KOPT-K1 (cell line): ENCODE results near the gene EIF2A.

Experiments used
- H3K27ac ChIP-seq: fragments of 200-600 bp; sonication (generic); 2 replicates; pipeline ENCODE4 v1.5.1; 2016; ENCODE audit warnings: antibody characterized with exemption, mild to moderate bottlenecking, low read depth, low read length; ENCODE audit not compliant: poor library complexity, severe bottlenecking
- H3K36me3 ChIP-seq: fragments of 200-600 bp; sonication (generic); 2 replicates; pipeline ENCODE4 v1.5.1; 2017; ENCODE audit warnings: antibody characterized with exemption, mild to moderate bottlenecking, low read length, moderate library complexity; ENCODE audit not compliant: insufficient read depth
- H3K9me3 ChIP-seq: fragments of 200-600 bp; sonication (generic); 2 replicates; pipeline ENCODE4 v1.5.1; 2017; ENCODE audit warnings: antibody characterized with exemption, low read length, mild to moderate bottlenecking; ENCODE audit not compliant: insufficient read depth, poor library complexity, severe bottlenecking

EIF2A gene

GRCh38 chr3:150528354-150528797 is 18.2 kb upstream of the EIF2A start:
- Histone ChIP-seq H3K9me3 (no peaks in the 10 kb centered on the region), H3K27ac (no peak overlapping the region), H3K36me3 (no peaks in the 10 kb centered on the region)

DNA sequence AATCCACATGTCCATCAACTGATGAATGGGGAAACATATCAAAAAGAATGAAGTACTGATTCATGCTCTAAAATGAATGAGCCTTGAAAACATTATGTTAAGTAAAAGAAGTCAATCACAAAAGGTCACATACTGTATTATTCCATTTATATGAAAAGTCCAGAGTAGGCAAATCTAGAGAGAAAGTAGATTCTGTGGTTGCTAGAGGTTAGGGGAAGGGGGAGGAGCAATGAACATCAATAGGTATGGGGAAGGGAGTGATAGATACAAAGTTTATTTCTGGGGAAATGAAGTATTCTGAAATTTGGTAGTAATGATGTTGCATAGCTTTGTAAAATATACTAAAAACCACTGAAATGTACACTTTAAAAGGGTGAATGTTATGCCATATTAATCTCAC is 14.8 kb upstream of the EIF2A start:
- Histone ChIP-seq H3K9me3 (no peaks in the 10 kb centered on the region), H3K27ac (no peak overlapping the region), H3K36me3 (no peaks in the 10 kb centered on the region)

DNA sequence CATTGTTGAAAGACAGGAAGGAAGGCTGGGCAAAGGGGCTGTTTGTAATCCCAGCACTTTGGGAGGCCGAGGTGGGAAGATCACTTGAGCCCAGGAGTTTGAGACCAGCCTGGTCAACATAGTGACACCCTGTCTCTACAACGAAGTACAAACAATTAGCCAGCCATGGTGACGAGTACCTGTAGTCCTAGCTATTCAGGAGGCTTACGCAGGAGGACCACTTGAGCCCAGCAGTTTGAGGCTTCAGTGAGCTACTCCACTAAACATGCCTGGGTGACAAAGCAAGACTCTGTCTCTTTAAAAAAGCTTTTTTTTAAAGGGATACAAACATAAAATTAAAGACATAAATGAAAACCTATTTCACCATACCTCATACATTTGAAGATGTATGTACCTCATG is 11.4 kb upstream of the EIF2A start:
- Histone ChIP-seq H3K9me3 (no peaks in the 10 kb centered on the region), H3K36me3 (no peaks in the 10 kb centered on the region), H3K27ac (no peak overlapping the region)

- no peak overlapping the region for H3K27ac ChIP-seq
- peaks cover 28% of the 10 kb centered on the region for H3K36me3 ChIP-seq
- no peaks in the 10 kb centered on the region for H3K9me3 ChIP-seq
Observed at GRCh38 chr3:150538324-150539208, 8.0 kb upstream of the EIF2A start.

- Histone ChIP-seq H3K9me3 (no peaks in the 10 kb centered on the region), H3K36me3 (peaks cover 41% of the 10 kb centered on the region), H3K27ac (no peak overlapping the region)
Observed at GRCh38 chr3:150540297-150540696, 6.3 kb upstream of the EIF2A start.

DNA sequence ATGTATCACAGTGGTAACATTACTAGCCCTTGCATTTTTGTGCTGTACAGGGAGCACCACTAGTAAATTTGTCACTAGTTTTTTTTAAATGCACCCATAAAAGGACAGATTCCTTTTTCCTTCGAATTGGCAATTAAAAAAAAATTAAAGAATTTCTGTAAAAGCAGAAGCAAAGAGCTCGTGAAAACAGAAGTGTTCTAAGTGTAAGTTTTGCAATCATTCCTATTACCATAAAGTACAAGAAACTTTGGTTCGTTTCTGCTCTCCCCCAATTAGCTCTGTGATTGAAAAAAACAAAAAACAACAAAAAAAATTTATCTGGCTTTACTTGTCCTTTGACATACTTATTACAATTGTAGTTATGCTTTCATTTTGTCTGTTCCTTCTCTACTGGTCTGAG is 5.6 kb upstream of the EIF2A start:
- H3K27ac ChIP-seq: no peak overlapping the region
- peaks cover 41% of the 10 kb centered on the region for H3K36me3 ChIP-seq
- H3K9me3 ChIP-seq: no peaks in the 10 kb centered on the region

- no peak overlapping the region for H3K27ac ChIP-seq
- no peaks in the 10 kb centered on the region for H3K9me3 ChIP-seq
- peaks cover 41% of the 10 kb centered on the region for H3K36me3 ChIP-seq
Observed at GRCh38 chr3:150543128-150543527, 3.5 kb upstream of the EIF2A start.

- H3K36me3 ChIP-seq: peaks cover 41% of the 10 kb centered on the region
- H3K27ac ChIP-seq: no peak overlapping the region
- no peaks in the 10 kb centered on the region for H3K9me3 ChIP-seq
Observed at GRCh38 chr3:150543531-150543930, 3.1 kb upstream of the EIF2A start.

DNA sequence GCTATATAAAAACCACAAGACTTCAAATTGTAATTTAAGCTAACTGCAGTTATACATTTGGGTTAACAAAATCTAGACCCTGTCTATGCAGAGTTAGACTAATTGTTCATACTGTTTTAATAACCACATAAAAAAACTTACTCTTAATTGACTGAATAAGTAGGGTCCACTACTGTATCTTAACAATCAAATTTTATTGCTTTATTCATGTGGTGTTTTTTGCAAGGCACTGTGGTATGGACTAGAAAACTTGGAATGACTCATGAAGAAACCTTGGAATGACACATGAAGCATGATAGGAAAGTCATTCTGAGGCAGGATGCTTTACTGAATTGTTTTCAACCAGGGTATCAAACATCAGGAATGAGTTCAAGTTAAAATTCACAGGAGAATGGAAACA is 2.5 kb upstream of the EIF2A start:
- H3K27ac ChIP-seq: no peak overlapping the region
- H3K36me3 ChIP-seq: peaks cover 41% of the 10 kb centered on the region
- H3K9me3 ChIP-seq: no peaks in the 10 kb centered on the region

DNA sequence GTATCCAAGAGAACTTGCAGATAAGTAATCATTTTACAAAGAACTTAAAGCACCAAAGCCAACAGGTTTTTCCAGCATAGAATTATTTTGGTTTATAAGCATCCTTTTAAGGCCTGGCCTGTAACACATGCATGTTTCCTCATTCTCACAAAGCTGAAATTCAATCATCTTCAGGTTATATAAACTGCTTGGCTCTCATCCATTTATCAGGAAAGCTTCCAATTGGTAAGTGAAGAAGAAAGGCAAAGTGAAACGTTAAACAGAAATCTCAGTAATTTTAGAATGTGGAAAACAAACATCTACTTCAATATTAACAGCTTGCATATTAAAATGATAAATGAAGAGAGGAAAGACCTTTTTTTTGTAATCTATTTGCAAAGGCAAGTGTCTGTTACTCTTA is 1.9 kb upstream of the EIF2A start:
- H3K9me3 ChIP-seq: no peaks in the 10 kb centered on the region
- peaks cover 48% of the 10 kb centered on the region for H3K36me3 ChIP-seq
- peak overlapping the region; percentile 92 for H3K27ac ChIP-seq

DNA sequence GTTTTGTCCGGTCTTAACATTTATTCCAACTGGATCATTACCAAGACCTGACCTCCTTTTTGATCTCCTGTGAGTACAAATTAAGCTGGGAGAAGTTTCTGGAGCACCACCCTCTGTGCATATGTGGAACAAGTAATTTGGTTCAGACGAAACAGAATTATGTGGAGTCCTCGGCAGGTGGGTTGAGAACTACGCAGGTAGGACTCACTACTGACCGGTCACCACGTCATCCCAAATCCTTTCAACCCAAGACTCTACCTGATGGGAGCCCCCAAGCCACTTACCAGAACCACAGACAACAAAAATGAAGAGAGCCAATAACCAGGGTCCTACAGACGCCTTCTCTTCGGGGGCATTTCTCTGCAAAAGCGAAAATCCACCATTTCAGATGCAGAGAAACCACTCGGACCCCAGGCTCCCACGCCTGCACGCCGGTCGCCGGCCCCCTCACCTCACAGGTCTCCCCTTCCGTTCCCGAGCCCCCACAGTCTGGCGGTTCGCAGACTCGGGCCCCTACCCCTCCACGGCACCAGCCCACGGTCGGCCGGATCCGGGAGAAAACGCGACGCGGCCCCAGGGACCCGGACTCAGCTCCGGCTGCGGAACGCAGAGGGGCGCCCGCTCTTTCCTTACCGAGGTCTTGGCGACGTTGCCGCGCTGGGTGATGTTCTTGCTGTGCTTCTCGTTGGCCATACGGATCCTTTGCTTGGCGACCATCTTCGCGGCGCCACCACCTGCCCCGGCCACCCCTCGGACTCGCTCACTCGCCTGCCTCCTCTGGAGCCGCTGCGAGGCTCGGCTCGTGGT is 965 bp upstream of the EIF2A start:
- Histone ChIP-seq H3K9me3 (no peaks in the 10 kb centered on the region), H3K36me3 (peaks cover 55% of the 10 kb centered on the region), H3K27ac (peak overlapping the region; percentile 92)

DNA sequence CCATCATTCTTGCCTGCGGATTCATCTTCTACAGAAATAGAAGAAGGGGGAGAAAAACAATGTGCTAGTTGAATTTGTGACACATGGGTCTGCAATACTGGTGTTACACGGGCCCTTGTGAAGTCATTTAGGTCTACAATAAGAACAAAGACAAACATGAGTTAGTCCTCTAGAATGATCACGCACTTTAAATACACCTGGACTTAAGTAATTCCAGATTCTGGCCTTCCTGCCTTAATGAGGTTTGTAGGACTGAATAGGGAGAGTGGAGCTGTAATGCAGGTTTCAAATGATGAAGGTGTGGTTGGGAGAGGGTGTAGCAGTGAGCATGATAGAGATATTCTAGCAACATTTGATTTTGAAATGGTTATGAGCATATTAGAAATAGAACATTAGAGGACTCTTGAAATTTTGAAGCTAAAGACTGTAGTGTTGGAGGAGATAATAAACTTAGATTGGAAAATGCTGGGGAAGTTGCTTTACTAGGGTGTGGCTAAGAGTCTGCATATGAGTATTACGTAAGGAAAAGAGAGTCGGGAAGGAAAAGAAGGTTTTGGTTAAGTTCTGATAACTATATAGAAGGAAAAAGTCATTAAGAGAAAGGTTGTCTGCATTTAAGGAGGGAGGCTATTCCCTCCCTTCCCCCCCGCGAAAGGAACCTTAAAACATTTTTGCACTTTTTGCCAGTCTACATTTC is 606 bp downstream of the EIF2A start:
- Histone ChIP-seq H3K36me3 (peaks cover 54% of the 10 kb centered on the region), H3K27ac (peak overlapping the region; percentile 92), H3K9me3 (no peaks in the 10 kb centered on the region)

- Histone ChIP-seq H3K36me3 (peaks cover 96% of the 10 kb centered on the region), H3K27ac (no peak overlapping the region), H3K9me3 (no peaks in the 10 kb centered on the region)
Observed at GRCh38 chr3:150555859-150556436, 9.4 kb downstream of the EIF2A start.

- H3K9me3 ChIP-seq: no peaks in the 10 kb centered on the region
- H3K27ac ChIP-seq: no peak overlapping the region
- peaks cover 97% of the 10 kb centered on the region for H3K36me3 ChIP-seq
Observed at GRCh38 chr3:150556792-150557191, 10.2 kb downstream of the EIF2A start.

DNA sequence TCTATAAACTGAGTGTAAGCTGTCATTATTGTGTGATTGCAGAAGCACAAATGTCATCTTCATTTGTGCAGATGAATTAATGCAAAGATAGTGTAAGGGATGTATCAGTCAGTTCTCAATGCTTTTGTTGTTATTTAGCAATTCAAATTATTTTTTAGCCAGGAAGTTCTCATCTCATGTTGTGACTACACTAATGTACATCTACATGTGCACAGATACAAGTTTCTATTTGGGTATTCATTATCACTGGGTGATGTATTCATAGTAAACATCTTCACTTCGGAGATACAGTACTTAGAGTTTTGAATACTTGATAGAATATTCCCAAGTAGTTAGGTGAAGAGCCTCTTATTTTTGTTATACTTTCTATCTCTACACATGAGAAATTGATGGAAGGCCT is 11.1 kb downstream of the EIF2A start:
- no peak overlapping the region for H3K27ac ChIP-seq
- H3K9me3 ChIP-seq: no peaks in the 10 kb centered on the region
- peaks cover 97% of the 10 kb centered on the region for H3K36me3 ChIP-seq
